Skeletal muscle satellite cell (primary cell): Measurements from ENCODE around the gene SREBF1.

ENCODE experiments used
- H3K27me3 ChIP-seq: 2 replicates; pipeline ENCODE4 v1.7.0; 2013; ENCODE audit warnings: low read length; ENCODE audit not compliant: control insufficient read depth, insufficient read depth
- H3K36me3 ChIP-seq: 2 replicates; pipeline ENCODE4 v1.7.0; 2013; ENCODE audit warnings: mild to moderate bottlenecking, control low read depth, low read length; ENCODE audit not compliant: insufficient read depth
- H3K4me1 ChIP-seq: 2 replicates; pipeline ENCODE4 v1.7.0; 2013; ENCODE audit warnings: low read length; ENCODE audit not compliant: control insufficient read depth, insufficient read depth
- H3K4me2 ChIP-seq: 2 replicates; pipeline ENCODE4 v1.7.0; 2013; ENCODE audit warnings: mild to moderate bottlenecking, low read length
- H3K4me3 ChIP-seq: 2 replicates; pipeline ENCODE4 v1.7.0; 2013; ENCODE audit warnings: low read length
- H3K9ac ChIP-seq: 2 replicates; pipeline ENCODE4 v1.7.0; 2013; ENCODE audit warnings: mild to moderate bottlenecking, low read depth, low read length, moderate library complexity
- H3K9me3 ChIP-seq: replicated peaks from 2 replicates; pipeline ENCODE4 v1.7.0; 2013; ENCODE audit warnings: mild to moderate bottlenecking, control low read depth, low read length

Gene SREBF1

GRCh38 chr17:17774009-17774881 is 62.5 kb downstream of the SREBF1 start:
- no peaks in the 10 kb centered on the region for H3K27me3 ChIP-seq
- H3K4me2 ChIP-seq, result peak overlapping the region; percentile 51
- no peak overlapping the region for H3K4me3 ChIP-seq
- H3K9me3 ChIP-seq, result no peaks in the 10 kb centered on the region
- no peaks in the 10 kb centered on the region for H3K36me3 ChIP-seq
- peaks cover 17% of the 10 kb centered on the region for H3K4me1 ChIP-seq
- peak overlapping the region; percentile 66 for H3K9ac ChIP-seq

- Histone ChIP-seq H3K9me3 (no peaks in the 10 kb centered on the region), H3K9ac (no peak overlapping the region), H3K4me1 (peaks cover 27% of the 10 kb centered on the region), H3K4me2 (no peak overlapping the region), H3K27me3 (no peaks in the 10 kb centered on the region), H3K4me3 (no peak overlapping the region), H3K36me3 (no peaks in the 10 kb centered on the region)
Observed at GRCh38 chr17:17772231-17772630, 64.6 kb downstream of the SREBF1 start.

GRCh38 chr17:17771498-17772201 is 65.1 kb downstream of the SREBF1 start:
- Histone ChIP-seq H3K4me2 (no peak overlapping the region), H3K36me3 (no peaks in the 10 kb centered on the region), H3K4me1 (peaks cover 27% of the 10 kb centered on the region), H3K4me3 (no peak overlapping the region), H3K9me3 (no peaks in the 10 kb centered on the region), H3K9ac (no peak overlapping the region), H3K27me3 (no peaks in the 10 kb centered on the region)

GRCh38 chr17:17770632-17771044 is 66.1 kb downstream of the SREBF1 start:
- no peaks in the 10 kb centered on the region for H3K36me3 ChIP-seq

GRCh38 chr17:17769869-17770631 is 66.7 kb downstream of the SREBF1 start:
- Histone ChIP-seq H3K36me3 (no peaks in the 10 kb centered on the region), H3K9ac (no peak overlapping the region), H3K4me1 (peaks cover 27% of the 10 kb centered on the region), H3K27me3 (no peaks in the 10 kb centered on the region), H3K4me2 (no peak overlapping the region), H3K4me3 (no peak overlapping the region), H3K9me3 (no peaks in the 10 kb centered on the region)

More at GRCh38 chr17:17770632-17771044, 66.1 kb downstream of the SREBF1 start:
- peaks cover 27% of the 10 kb centered on the region for H3K4me1 ChIP-seq
- H3K9me3 ChIP-seq, result no peaks in the 10 kb centered on the region
- H3K4me3 ChIP-seq, result no peak overlapping the region
- H3K4me2 ChIP-seq, result no peak overlapping the region
- H3K9ac ChIP-seq, result no peak overlapping the region
- H3K27me3 ChIP-seq, result no peaks in the 10 kb centered on the region

- no peak overlapping the region for H3K4me2 ChIP-seq
- peaks cover 15% of the 10 kb centered on the region for H3K4me1 ChIP-seq
- H3K36me3 ChIP-seq, result no peaks in the 10 kb centered on the region
- no peaks in the 10 kb centered on the region for H3K9me3 ChIP-seq
- H3K9ac ChIP-seq, result no peak overlapping the region
- no peak overlapping the region for H3K4me3 ChIP-seq
- no peaks in the 10 kb centered on the region for H3K27me3 ChIP-seq
Observed at GRCh38 chr17:17768424-17769088, 68.2 kb downstream of the SREBF1 start.

GRCh38 chr17:17767887-17768418 is 68.8 kb downstream of the SREBF1 start:
- Histone ChIP-seq H3K9ac (no peak overlapping the region), H3K36me3 (no peaks in the 10 kb centered on the region), H3K27me3 (no peaks in the 10 kb centered on the region), H3K4me3 (no peak overlapping the region), H3K9me3 (no peaks in the 10 kb centered on the region), H3K4me1 (peaks cover 10% of the 10 kb centered on the region), H3K4me2 (no peak overlapping the region)

GRCh38 chr17:17767154-17767869 is 69.5 kb downstream of the SREBF1 start:
- Histone ChIP-seq H3K9ac (no peak overlapping the region), H3K4me1 (peaks cover 10% of the 10 kb centered on the region)

GRCh38 chr17:17766744-17767120 is 70.1 kb downstream of the SREBF1 start:
- Histone ChIP-seq H3K27me3 (no peaks in the 10 kb centered on the region), H3K9me3 (no peaks in the 10 kb centered on the region), H3K4me3 (no peak overlapping the region), H3K4me2 (no peak overlapping the region), H3K4me1 (peaks cover 10% of the 10 kb centered on the region), H3K9ac (no peak overlapping the region), H3K36me3 (no peaks in the 10 kb centered on the region)

More at GRCh38 chr17:17767154-17767869, 69.5 kb downstream of the SREBF1 start:
- Histone ChIP-seq H3K27me3 (no peaks in the 10 kb centered on the region), H3K4me2 (no peak overlapping the region), H3K4me3 (no peak overlapping the region), H3K9me3 (no peaks in the 10 kb centered on the region), H3K36me3 (no peaks in the 10 kb centered on the region)

- no peaks in the 10 kb centered on the region for H3K9me3 ChIP-seq
- no peak overlapping the region for H3K4me2 ChIP-seq
- H3K9ac ChIP-seq, result no peak overlapping the region
- H3K4me3 ChIP-seq, result no peak overlapping the region
- H3K36me3 ChIP-seq, result no peaks in the 10 kb centered on the region
- H3K27me3 ChIP-seq, result no peaks in the 10 kb centered on the region
- H3K4me1 ChIP-seq, result peaks cover 10% of the 10 kb centered on the region
Observed at GRCh38 chr17:17766077-17766743, 70.6 kb downstream of the SREBF1 start.
